ENCODE results near the gene SLX9.
"Not testable (repeated sequence)": the region's sequence is repeated elsewhere in the genome, so short reads cannot be mapped to it uniquely, and the experiment has no call there.

SLX9 gene

DNA sequence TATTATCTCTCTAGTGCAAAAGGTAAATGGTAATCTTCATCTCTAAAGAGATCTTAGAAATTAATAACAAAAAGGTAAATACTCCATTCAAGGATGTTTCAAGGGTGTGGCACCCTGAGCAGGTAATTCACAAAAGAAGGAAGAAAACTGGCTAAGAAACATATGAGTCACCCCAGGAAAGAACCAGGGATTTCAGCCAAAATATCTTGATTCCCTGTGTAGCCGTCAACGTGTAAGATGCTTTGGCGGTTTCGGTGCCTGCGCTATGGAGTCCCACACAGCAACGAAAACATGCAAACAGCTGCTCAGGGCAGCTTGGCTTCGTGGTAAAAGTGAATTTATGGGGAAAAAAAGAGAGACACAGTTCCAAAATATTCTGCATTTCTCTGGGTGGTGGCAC, 22.9 kb upstream of the SLX9 start:
- no peak for DNase-seq

DNA sequence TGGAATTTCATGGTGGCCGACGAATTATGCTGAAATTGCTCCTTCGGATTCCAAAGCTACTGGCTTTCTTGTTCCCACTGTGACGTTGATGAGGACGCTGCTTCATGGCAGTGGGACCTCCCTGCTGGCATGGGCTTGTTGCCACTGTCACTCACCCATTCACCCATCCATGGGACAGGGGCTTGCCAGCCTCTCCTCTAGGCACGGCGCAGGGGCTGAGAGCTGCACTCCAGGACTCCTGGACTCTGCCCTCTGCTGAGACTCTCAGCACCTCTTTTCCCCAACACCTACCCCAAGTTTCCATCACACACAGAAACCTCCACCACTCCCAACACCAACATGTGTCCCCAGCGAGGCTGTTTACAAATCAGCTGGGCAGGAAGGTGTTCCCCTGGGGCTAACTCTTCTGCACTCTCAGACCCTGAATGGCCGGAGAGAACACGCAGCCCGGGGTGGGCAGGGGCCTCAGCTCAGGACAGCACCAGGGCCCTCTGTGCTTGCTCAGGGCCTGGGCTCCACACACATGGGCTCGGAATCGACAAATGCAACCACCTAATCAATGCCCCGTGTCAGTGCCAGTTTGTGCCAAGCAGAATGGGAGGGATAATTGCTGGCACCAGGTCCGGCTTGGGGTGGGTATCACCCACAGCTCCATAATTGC, 22.3 kb upstream of the SLX9 start:
- no peak for DNase-seq

DNA sequence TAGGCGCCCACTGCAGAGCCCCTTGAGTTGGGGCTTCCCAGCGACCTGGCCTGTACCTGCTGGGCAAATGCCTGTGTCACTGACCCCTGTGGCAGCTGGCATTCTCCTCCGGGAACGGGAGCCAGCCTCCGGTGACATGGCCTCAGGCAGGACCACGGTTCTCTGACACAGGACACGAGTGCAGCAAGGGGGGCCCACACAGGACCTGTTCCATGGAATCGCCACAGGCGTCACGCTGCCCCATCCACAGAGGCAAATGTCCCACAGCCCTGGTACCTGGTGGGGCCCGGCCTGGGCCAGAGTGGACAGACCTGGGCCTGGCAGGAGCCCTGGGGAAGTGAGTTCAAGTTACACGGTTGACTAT, 21.7 kb upstream of the SLX9 start:
- DNase-seq = no peak

DNA sequence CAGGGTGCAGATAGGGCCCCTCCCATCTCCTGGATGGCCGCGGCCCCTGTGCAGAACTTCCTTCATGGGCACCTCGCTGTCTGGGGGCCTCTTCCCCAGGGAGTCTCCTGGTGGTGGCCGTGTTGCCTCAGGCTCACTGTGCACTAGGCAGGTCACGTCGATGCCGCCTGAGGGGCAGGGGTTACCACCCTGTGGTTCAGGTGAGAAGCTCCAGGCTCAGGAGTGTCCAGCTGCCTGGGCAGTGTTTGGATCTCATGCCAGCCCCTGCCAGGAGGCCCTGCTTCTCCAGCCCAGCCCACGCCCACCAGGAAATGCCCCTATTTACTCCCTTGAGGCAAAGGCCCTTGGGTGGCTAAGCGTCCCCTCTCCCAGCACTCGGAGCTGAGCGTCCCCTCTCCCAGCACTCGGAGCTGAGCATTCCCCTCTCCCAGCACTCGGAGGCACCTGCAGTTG, 21.2 kb upstream of the SLX9 start:
- DNase-seq = no peak

DNA sequence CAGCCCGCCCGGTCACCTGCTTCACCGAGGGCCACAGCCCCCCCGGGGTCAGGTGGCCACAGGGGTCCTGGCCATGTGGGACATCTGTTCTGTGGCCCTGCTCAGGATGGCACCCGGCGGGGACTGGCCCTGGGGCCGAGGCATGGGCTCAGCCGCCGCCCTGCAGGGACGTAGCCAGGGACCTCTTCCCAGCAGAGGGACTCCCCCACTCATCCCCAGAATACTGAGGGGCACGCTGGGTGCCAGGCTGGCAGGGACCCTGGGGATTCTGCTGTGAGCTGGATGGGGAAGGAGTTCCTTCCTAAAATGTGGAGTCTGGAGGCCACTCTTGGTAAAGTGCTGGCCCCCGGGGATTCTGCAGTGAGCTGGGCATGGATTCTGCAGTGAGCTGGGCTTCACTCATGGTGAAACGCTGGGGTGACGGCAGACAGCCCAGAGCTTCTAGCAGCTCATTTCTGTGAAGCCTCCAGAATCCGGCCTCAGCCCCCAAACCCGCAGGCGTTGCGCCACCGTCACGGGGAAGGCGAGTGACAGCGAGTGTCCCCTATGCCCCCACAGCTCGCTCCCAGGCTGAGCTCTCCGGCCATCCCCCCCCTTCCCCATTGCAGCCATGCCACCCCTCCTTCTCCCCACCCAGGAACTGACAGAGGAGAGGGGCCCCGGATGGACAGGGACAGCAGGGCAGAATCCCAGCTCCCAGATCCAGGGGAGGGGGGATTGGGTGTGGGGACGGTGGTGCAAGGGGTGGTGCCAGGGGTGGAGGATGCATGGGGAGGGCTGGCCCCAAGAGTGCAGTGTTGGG, 20.5 kb upstream of the SLX9 start:
- DNase-seq = no peak

DNA sequence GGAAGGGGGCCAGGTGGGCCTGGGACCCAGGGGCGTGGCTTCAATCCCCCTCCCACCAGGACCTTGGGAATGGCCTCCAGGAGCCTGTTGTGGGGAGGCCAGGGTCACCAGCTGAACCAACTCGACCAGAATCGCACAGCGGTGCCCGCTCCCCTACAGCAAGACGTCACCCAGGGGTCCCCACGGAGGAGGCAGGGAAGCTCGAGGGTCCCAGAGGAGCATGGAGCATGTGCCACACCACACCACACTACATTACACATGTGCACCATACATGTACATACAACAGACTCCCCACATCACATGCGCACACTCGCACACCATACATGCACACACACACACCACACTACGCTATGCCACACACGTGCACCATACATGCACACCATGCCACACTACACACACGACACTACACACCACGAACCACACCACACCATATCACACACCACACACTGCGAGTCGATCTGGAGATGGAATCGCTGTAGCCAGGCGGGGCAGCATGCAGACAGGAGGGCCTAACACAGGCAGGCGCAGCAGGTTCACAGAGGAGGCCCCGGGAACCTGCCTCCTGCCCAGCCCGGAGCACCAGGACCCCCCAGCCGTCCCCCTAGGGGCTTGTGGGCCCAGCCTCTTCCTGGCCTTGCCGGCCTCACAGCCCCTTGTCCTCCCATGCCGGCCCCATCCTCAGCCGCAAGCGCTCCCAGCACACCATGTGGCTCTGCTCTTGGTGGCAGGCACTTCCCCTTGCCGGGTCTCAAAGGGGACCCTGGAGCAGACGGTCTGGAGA, 19.7 kb upstream of the SLX9 start:
- no peak for DNase-seq

DNA sequence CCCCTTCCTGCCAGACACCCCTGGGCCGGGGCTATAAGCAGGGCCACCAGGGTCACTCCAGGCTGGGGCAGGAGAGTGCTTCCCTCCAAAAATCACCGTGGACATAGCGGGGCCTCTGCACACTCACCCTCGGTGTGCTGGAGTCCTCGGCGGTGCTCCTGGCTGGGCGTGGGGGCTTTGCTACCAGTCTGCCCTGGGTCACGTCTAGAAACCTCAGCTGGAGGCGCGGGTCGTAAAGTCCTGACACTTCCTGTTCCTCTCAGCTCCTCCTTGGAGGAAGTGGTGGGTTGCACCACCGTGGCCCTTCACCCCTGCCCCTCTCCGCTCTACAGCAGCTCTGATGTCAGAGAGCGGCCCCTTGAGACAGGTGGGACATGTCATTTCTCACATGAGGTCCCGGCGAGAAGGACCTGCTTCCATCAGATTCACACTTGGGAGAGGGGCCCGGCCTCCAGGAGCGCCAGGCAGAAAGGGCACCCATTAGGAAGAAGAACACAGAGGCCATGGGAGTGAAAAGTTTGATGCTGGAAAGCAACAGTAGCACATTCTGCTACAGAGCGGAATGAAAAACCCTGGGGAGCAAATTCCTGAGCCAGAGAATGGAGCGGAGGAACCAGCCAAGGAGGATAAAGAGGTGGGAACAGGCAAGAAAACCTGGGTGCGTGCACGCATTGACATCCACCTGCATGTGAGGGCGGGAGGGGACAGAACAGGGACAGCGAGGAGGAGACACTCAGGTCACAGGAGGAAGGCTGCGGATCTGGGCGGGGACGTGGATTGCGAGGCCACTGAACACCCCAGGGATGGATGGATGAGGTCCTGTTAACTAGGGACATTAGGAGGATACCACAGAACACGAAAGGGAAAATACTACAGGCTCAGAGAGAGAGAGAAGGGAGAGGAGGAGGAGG, 18.9 kb upstream of the SLX9 start, which contains the start of gene ITGB2:
ITGB2 (minus strand) TSS at position 206 of the 911 bp plus-strand sequence. CDS start 10,117 bp downstream, outside the sequence.
- no peak for DNase-seq

DNA sequence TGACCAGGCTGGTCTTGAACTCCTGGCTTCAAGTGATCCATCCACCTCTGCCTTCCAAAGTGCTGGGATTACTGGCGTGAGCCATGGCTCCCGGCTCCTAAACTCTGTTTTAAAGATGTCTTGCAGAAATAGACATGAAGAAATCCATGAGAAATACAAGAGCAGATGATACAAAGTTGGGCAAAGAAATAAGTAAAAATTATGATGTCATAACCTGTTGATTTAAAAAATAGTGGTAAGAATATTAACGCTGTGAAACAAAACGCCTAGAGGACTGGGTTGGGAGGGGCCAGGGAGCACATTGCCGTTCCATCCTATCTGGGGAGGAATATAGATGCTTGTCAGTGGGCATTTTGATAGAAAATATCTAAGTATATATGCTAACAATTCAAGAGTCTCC, 17.9 kb upstream of the SLX9 start:
- no peak for DNase-seq

DNA sequence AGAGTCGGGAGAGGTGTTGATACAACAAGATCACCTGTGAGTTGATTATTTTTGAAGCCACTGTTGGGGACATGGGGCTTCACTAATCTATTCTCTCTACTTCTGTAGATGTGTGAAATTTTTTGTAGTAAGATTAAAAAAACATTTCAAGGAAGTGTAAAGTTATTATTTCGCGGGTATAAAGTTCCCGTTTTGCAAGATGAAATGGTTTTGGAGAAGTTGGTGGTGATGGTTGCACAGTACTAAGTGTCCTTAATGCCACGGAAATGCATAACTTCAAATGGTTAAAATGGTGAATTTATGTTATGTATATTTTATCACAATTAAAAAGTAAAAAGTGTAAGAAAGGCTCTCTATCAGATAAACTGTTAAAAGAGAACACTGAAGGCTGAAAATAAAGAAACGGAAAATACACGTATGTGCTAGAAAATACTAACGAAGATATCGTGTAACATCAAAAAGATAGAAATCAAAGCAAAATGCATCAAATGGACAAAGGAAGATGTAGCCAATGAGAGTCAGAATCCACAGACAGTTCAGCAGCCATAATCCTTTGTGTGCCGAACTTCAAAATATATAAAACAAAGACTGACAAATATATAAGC, 16.2 kb upstream of the SLX9 start:
- no peak for DNase-seq

DNA sequence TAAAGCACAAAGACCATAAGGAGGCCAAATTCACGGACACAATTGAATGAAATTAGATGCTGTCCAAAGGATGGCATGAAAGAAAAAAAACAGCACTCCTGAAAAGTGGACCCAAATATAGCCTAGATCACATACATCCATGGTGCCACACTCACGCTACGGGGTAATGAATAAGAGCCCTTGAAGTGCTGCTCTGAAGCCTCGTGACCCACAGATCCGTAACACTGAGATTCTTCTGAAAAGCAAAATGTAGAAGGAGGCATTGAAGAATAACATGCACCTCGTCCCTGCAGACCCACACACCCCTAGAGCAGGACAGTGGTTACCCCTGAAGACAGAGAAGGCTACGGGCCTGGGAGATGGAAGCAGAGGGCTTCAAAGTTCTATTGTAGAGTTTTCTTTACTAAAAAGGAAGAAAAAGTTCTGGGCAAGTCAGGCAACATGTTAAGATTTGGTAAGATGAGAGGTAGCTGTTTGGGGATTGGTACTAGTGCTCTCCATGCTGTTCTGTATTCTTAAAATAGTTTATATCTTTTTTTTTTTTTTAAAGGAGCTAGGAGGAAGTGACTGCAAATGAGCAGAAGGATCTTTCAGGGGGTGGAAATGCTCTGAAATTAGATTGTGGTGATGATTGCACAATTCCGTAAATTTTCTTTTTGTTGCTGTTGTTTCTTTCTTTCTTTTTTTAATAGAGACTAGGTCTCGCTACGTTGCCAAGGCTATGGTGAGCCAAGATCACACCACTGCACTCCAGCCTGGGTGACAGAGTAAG, 15.0 kb upstream of the SLX9 start:
- no peak for DNase-seq

DNA sequence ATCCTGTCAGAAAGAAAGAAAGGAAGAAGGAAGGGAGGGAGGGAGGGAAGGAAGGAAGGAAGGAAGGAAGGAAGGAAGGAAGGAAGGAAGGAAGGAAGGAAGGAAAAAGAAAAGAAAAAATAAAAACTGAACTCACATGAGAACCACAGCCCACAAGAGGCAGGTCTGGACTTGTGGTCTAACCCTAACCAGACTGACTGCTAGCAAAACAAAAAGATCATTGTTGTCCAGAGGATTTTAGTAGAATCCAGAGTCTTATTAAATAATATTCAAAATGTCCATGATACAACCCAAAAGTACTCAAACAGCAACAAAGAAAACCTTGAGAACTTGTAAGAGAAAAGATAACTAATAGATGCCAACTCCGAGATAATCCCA, 14.5 kb upstream of the SLX9 start:
- no peak for DNase-seq

DNA sequence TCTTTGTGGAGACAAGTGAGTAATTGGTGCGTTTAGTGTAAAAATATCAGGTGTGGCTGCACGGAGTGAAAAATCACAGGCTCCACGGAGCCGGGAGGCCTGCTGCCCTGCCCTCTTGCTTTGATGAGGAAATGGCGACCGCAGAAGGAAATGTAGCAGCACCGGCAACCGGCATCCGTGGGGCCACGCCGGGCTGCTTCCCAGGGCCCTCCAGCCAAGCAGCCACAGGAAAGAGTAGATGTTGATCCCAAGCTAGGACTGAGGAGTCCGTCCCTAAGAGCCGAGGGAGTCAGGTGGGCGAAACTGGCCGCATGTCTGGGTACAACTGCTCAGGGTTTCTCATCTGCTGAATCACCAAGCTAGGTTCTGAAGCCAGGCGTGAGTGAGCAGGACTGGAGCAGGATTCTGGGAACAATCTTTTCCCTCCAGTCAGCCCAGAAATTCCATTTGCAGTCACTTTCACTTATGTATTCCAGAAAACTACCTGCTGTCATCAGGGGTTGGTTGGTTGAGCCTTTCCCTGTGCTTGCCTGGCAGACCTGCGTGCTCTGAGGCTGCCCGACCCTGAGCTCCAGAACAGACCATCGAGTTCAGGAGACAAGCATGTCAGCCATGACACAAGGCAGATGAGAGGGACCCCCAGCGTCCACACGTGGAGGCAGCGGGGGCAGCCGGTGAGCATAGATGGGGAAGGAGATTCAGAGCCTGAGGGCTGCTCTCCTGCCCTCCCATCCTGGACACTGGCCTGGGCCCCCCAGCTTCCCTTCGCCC, 13.3 kb upstream of the SLX9 start:
- DNase-seq = no peak

DNA sequence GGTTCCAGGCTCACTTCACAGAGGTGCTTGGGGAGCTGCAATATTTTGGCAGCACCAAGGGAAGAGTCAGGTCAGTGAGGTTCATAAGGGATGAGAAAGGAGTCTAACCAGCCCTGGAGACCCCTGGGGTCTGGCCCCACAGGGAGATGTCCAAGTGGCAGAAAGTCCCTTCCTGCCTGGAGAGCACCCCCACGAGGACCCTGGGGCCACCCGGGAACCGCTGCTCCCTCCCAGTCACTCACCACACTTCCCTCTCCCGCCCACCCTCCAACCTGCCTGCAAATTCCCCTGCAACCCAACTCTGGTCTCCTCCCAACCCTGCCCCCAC, 12.6 kb upstream of the SLX9 start:
- DNase-seq = no peak

DNA sequence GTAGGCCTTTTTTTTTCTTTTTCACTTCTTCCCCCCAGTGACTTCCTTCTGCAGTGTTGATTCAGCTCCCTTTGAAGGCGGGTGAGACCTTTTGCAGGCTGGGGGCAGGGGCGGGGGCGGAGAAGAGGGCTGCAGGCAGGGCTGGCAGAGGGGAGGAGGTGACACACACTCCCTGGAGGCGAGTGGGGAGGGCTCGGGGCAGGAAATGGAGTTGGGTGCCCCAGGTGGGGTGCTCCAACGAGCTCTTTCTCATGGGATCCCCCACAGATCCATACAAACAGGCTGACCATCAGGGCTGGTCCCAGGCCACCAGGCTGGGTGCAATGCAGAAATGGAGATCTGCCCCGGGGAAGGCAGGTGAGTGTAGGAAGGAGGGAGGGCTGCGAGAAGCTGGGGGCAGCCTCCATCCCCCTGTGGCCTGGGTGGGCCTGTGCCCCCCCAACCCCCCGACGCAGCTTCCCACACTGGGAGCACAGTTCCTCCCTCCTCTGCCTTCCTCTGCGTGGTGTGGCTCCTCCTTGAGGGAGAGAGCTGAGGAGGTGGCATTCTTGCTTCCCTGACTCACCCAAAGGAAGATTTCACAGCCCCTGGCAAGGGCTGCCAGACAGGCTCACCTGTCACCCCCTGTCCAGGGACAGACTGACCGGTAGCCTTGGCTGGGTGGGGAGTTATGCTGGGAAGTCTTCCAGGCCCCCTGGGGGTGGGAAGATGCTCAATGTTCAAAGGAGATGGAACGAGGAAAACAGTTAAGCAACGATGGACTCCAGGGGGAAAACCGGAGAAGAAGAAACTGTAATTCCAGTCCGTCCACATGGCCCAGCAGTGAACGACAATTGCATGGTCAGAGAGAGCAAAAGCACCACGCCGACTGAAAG, 12.0 kb upstream of the SLX9 start:
- DNase-seq = no peak

DNA sequence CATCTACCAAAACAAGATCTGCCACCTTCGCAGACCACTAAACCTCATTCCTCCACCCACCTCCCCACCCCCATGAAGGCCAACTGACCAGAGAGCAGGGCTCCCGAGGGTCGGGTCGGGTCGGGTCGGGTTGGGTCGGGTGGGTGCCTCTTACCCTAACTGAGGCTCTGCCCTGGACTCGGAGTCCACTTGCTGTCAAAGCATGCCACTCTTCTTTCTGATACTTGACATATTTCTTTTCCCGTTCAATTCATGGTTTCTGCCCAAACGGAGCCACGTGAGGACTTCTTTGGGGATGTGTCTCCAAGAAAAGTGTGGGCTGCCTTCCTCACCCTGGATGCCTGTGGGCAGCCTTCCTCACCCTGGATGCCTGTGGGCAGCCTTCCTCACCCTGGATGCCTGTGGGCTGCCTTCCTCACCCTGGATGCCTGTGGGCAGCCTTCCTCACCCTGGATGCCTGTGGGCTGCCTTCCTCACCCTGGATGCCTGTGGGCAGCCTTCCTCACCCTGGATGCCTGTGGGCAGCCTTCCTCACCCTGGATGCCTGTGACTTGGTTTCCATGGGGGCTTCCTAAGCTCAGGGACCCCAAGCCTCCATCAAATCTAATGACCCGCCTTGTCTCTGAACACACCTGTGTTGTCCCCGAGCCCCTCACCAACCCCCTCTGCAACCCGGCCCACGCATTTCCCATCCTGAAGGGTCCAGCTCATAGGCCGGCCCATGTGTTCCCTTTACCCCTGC, 11.2 kb upstream of the SLX9 start:
- DNase-seq = not testable (repeated sequence)

DNA sequence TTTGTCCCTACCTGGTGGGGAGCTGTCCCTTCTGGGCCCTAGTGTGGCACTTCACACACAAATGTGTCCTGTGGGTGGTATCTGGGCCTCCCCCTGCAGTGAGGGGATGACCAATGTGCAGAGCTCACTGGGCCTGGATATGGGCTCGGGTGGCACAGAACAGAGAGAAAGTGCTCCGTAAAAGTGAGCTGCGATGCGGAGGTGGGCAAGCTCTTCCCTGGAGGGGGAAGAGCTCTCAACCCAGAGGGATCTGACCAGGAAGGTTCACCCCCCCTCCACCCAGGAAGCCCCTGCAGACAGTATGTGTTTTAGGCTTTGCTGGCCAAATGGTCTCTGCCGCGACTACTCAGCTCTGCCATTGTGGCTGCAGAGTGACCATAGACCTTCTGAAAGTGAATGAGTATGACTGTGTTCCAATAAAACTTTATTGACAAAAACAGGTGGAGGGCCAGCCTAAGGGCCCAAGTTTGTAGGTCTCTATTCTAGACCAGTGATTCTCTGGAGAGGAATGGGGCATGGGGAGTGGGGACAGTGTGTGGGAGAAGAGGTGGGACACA, 10.5 kb upstream of the SLX9 start:
- DNase-seq = no peak

DNA sequence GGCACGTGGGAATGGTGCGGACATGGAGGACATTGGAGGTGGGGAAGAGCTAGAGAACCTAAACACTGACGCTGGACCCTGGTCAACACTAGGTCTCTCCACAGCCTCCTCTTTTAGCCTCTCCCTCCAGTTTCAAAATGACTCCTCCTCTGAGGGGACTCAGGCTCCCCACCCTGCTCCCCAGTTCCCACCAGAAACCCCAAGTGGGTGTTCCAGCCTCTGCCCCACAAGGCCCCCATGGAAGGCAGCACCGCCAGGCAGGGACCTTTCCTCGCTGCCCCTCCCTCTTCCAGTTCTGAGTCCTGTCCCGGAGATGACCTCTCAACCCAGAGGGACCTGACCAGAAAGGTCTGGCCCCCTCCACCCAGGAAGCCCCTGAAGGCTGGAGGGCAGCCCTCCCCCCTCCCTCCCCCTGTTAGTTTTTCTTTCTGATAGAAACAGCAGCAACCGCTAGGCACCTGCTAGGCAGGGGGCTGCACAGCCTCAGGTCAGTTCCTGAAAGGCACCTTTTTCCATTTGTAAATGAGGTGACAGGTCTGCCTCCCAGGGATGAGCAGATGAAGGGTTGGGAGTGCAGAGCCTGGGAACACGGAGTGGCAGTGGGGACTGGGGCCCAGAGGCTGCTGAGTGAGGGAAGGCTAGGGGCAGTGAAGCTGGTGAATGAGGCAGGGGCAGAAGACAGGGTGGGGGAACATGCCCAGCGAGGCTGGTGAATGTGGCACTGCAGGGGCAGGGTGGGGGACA, 9.9 kb upstream of the SLX9 start:
- no peak for DNase-seq

DNA sequence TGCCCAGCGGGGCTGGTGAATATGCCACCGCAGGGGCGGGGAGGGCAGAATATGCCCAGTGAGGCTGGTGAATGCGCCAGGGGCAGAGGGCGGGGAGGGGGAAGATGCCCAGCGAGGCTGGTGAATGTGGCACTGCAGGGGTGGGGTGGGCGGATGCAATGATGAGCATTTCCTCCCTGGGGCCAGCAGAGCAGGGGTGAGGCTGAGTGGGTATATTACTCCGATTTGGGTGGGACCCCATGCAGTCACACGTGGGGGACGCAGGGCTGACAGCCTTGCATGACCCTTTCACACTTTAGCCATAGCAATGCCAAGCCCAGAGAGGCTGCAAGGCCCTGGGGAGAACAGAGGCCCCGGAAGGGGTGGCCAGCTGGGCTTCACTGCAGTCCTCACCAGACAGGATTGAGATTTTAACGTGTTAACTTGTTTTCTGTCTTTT, 9.3 kb upstream of the SLX9 start:
- no peak for DNase-seq

Data from NCI-H187 treated with DMSO at 0.1 percent for 48 hours (cell line).